Thyroid gland (tissue), 4 donors: ENCODE results near the gene FHIT.

Experiments used
- POLR2A ChIP-seq, 2 donors: fragments of 450-650 bp; IDR thresholded peaks; one replicate each; pipeline ENCODE4 v1.6.1; 2017; ENCODE audit warnings: antibody characterized with exemption in 2 of 2, mild to moderate bottlenecking in 2 of 2, moderate library complexity in 1 of 2
- TF ChIP-seq, protein P1 (sequence below), 6 experiments: fragments of 200-600 bp in 3 of 6; fragments of 450-650 bp in 3 of 6; sonication (generic) in 3 of 6; IDR thresholded peaks; one replicate each; pipeline ENCODE4 v1.5.1; 2016 to 2019; ENCODE audit warnings: antibody characterized with exemption in 6 of 6, mild to moderate bottlenecking in 2 of 6, inconsistent platforms in 1 of 6, moderate library complexity in 1 of 6

DNA sequence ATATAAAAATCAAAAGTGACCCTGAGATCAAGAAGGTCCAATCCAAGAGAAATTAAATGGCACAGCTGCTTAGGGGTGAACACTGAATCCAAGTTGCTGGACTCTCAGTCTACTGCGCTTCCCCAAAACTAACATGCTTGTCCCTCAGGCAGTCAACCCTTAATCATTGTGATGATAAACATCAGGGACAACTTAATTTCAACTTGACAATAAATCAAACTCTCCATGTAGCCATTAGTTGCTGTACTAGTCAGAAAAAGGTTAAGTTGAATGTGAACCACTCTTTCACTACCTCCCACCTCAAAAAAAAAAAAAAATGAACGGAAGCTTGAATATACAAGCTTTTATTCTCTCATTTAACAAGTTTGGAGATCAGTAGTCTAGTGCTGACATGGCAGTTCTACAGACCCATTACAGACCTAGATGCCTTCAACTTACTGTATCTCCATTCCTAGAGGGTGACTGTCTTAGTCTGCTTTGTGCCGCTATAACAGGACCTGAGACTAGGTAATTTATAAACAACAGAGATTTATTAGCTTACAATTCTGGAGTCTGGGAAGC lies 185.7 kb downstream of the FHIT start:
- TF ChIP-seq, protein P1, sequence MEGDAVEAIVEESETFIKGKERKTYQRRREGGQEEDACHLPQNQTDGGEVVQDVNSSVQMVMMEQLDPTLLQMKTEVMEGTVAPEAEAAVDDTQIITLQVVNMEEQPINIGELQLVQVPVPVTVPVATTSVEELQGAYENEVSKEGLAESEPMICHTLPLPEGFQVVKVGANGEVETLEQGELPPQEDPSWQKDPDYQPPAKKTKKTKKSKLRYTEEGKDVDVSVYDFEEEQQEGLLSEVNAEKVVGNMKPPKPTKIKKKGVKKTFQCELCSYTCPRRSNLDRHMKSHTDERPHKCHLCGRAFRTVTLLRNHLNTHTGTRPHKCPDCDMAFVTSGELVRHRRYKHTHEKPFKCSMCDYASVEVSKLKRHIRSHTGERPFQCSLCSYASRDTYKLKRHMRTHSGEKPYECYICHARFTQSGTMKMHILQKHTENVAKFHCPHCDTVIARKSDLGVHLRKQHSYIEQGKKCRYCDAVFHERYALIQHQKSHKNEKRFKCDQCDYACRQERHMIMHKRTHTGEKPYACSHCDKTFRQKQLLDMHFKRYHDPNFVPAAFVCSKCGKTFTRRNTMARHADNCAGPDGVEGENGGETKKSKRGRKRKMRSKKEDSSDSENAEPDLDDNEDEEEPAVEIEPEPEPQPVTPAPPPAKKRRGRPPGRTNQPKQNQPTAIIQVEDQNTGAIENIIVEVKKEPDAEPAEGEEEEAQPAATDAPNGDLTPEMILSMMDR (IDR thresholded peaks at IDR 0.05) = no peak
- no peak for TF ChIP-seq POLR2A (IDR thresholded peaks at IDR 0.05)
